ENCODE results near the gene IFNA13. TPM values are rescaled to one million over a fixed set of nuclear protein-coding genes. Genes with fewer than 3 reads are reported as not detected.
A peak's percentile ranks its signal among the peaks of the same experiment; 100 is the strongest.

IFNA13 gene
- polyA plus RNA-seq, 3 donors, result not detected

DNA sequence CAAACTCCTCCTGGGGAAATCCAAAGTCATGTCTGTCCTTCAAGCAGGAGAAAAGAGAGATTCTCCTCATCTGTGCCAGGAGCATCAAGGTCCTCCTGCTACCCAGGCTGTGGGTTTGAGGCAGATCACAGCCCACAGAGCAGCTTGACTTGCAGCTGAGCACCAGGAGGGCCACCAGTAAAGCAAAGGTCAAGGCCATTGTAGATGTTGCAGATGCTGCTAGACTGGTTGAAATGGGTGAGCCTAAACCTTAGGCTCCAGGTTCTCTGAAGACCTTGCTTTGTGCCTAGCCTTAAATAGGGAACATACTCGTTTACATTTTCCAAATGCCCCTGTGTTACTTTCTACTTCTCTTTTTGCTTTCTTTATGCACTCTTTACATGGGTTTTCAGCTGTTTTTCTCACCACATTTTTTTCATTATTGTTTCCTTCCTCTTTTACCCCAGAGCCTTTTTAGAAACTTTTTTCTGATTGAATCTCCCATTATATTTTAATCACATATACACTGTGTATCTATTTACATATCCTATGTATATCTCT, 17.3 kb upstream of the IFNA13 start, which contains the start of gene IFNA2:
IFNA2 (minus strand) TSS at position 268 of the 540 bp plus-strand sequence; CDS start at position 199, 69 bp downstream.
- Mint-ChIP-seq H3K27me3 (ENCODE audit: low read depth in 3 of 3) (peaks cover 61 to 67% (median 63%) of the 10 kb centered on the region in 3 donors), H3K4me1 (peaks cover 31% of the 10 kb centered on the region), H3K36me3 (no peaks in the 10 kb centered on the region), H3K4me3 (peak within 1 kb of the TSS in 1 of 2 donors; percentile 82), H3K9me3 (peaks cover 0 to 4% (median 0%) of the 10 kb centered on the region in 7 donors), H3K27ac (peak within 1 kb of the TSS in 1 of 7 donors; percentile 11)
- H2AFZ ChIP-seq (ENCODE audit: insufficient read depth, low read depth, low read length, poor library complexity, severe bottlenecking), result no peak within 1 kb of the TSS
- peak in 2 of 3 donors; percentile 31 to 44 for DNase-seq
- no peak within 1 kb of the TSS for H3K4me3 ChIP-seq (replicated peaks in 1 of 3; ENCODE audit: low read depth in 2 of 3, low read length in 3 of 3)
- TF ChIP-seq, protein P1, sequence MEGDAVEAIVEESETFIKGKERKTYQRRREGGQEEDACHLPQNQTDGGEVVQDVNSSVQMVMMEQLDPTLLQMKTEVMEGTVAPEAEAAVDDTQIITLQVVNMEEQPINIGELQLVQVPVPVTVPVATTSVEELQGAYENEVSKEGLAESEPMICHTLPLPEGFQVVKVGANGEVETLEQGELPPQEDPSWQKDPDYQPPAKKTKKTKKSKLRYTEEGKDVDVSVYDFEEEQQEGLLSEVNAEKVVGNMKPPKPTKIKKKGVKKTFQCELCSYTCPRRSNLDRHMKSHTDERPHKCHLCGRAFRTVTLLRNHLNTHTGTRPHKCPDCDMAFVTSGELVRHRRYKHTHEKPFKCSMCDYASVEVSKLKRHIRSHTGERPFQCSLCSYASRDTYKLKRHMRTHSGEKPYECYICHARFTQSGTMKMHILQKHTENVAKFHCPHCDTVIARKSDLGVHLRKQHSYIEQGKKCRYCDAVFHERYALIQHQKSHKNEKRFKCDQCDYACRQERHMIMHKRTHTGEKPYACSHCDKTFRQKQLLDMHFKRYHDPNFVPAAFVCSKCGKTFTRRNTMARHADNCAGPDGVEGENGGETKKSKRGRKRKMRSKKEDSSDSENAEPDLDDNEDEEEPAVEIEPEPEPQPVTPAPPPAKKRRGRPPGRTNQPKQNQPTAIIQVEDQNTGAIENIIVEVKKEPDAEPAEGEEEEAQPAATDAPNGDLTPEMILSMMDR (IDR thresholded peaks at IDR 0.05), result no peak
- no peaks in the 10 kb centered on the region for H3K9me3 ChIP-seq (replicated peaks in 1 of 2; ENCODE audit: control insufficient read depth in 1 of 2, insufficient read depth in 1 of 2, low read length in 2 of 2)
- WGBS (ENCODE audit: insufficient coverage), result 0% methylated on average over 1 of the region's 1 CpG
- H3K27ac ChIP-seq (ENCODE audit: low read depth in 1 of 2, low read length in 2 of 2), result no peak within 1 kb of the TSS
- H3K79me2 ChIP-seq (ENCODE audit: insufficient read depth, low read length), result no peaks in the 10 kb centered on the region
- intact Hi-C loops (cut with micrococcal nuclease), result loop anchor here in 1 of 2 donors (10.0 kb wide), 1 partner anchor 50 kb away; the partner anchor contains the start of gene KLHL9
- H4K20me1 ChIP-seq (ENCODE audit: insufficient read depth, low read length), result no peaks in the 10 kb centered on the region
- H3K36me3 ChIP-seq (replicated peaks in 1 of 2; ENCODE audit: control insufficient read depth in 1 of 2, insufficient read depth in 2 of 2, low read length in 2 of 2), result no peaks in the 10 kb centered on the region
- H3K4me2 ChIP-seq (replicated peaks; ENCODE audit: extremely low read depth, low read length, poor library complexity, severe bottlenecking), result no peak within 1 kb of the TSS
- peaks cover 74 to 90% of the 10 kb centered on the region in 2 donors for H3K27me3 ChIP-seq (ENCODE audit: control insufficient read depth in 2 of 2, insufficient read depth in 2 of 2, low read length in 2 of 2)
- H3K4me1 ChIP-seq (ENCODE audit: control insufficient read depth in 1 of 2, insufficient read depth in 2 of 2, low read length in 2 of 2), result peaks cover 24 to 26% of the 10 kb centered on the region in 2 donors
- H3K9ac ChIP-seq (ENCODE audit: insufficient read depth, low read length, poor library complexity, severe bottlenecking), result no peak within 1 kb of the TSS

DNA sequence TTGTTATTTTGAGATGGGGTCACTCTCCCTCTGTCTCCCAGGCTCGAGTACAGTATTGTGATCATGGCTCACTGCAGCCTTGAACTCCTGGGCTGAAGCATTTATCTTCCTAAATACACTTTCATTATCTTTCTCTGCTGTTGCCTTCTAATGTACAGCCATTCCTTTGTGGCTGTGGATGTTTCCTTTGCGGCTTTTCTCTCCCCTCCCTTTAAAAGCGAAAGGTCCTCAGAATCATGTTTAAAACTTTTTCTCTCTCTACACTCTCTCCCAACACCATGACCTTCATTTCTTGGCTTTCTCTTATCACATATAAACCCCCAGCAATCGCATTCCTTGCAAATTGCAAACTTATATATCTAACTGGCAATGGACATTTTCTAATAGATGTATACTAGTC, 15.8 kb upstream of the IFNA13 start:
- Mint-ChIP-seq H3K4me1 (peaks cover 36% of the 10 kb centered on the region), H3K4me3 (peak overlapping the region in 1 of 2 donors; percentile 82), H3K27ac (no peak overlapping the region), H3K36me3 (no peaks in the 10 kb centered on the region), H3K27me3 (ENCODE audit: low read depth in 3 of 3) (peaks cover 56 to 69% (median 57%) of the 10 kb centered on the region in 3 donors), H3K9me3 (peaks cover 0 to 4% (median 0%) of the 10 kb centered on the region in 7 donors)
- TF ChIP-seq, protein P1 (IDR thresholded peaks at IDR 0.05), result no peak
- no peak overlapping the region for H2AFZ ChIP-seq (ENCODE audit: insufficient read depth, low read depth, low read length, poor library complexity, severe bottlenecking)
- H3K36me3 ChIP-seq (replicated peaks in 1 of 2; ENCODE audit: control insufficient read depth in 1 of 2, insufficient read depth in 2 of 2, low read length in 2 of 2), result no peaks in the 10 kb centered on the region
- H3K27me3 ChIP-seq (ENCODE audit: control insufficient read depth in 2 of 2, insufficient read depth in 2 of 2, low read length in 2 of 2), result peaks cover 72 to 86% of the 10 kb centered on the region in 2 donors
- H3K4me2 ChIP-seq (replicated peaks; ENCODE audit: extremely low read depth, low read length, poor library complexity, severe bottlenecking), result no peak overlapping the region
- no peak overlapping the region for H3K27ac ChIP-seq (ENCODE audit: low read depth in 1 of 2, low read length in 2 of 2)
- H3K4me1 ChIP-seq (ENCODE audit: control insufficient read depth in 1 of 2, insufficient read depth in 2 of 2, low read length in 2 of 2), result peaks cover 26 to 33% of the 10 kb centered on the region in 2 donors
- intact Hi-C loops (cut with micrococcal nuclease), result loop anchor here in 1 of 2 donors (5.0 to 10.0 kb wide), 2 partner anchors 49 to 59 kb away; partner anchors contain the start of genes IFNA1 and KLHL9
- no peak for DNase-seq
- WGBS (ENCODE audit: insufficient coverage), result 67% methylated on average over 1 of the region's 4 CpGs
- no peak overlapping the region for H3K9ac ChIP-seq (ENCODE audit: insufficient read depth, low read length, poor library complexity, severe bottlenecking)
- no peak overlapping the region for H3K4me3 ChIP-seq (replicated peaks in 1 of 3; ENCODE audit: low read depth in 2 of 3, low read length in 3 of 3)
- no peaks in the 10 kb centered on the region for H4K20me1 ChIP-seq (ENCODE audit: insufficient read depth, low read length)
- no peaks in the 10 kb centered on the region for H3K79me2 ChIP-seq (ENCODE audit: insufficient read depth, low read length)
- no peaks in the 10 kb centered on the region for H3K9me3 ChIP-seq (replicated peaks in 1 of 2; ENCODE audit: control insufficient read depth in 1 of 2, insufficient read depth in 1 of 2, low read length in 2 of 2)
